Testis (tissue), 3 donors: Measurements from ENCODE around the gene AMDHD2. TPM values are rescaled to one million over a fixed set of nuclear protein-coding genes. Genes with fewer than 3 reads are reported as not detected.

Source experiments
- DNase-seq: peaks from one replicate; pipeline ENCODE4 v3.0.0-alpha.2; 2019
- H3K27ac ChIP-seq, 2 donors: fragments of 200-600 bp; sonication (generic); one replicate each; pipeline ENCODE4 v1.5.1; 2019
- H3K27me3 ChIP-seq: fragments of 200-600 bp; sonication (generic); one replicate; pipeline ENCODE4 v1.5.1; 2019
- H3K36me3 ChIP-seq: fragments of 200-600 bp; sonication (generic); one replicate; pipeline ENCODE4 v1.5.1; 2017; ENCODE audit warnings: low read depth; ENCODE audit errors: missing control alignments
- H3K4me1 ChIP-seq: fragments of 200-600 bp; sonication (generic); one replicate; pipeline ENCODE4 v1.5.1; 2019
- H3K4me3 ChIP-seq, 2 donors: fragments of 200-600 bp; sonication (generic); one replicate each; pipeline ENCODE4 v1.5.1; 2017 to 2019
- H3K9me3 ChIP-seq: fragments of 200-600 bp; sonication (generic); one replicate; pipeline ENCODE4 v1.5.1; 2017
- CTCF ChIP-seq, 3 experiments: fragments of 450-650 bp in 2 of 3; fragments of 200-600 bp in 1 of 3; sonication (generic) in 1 of 3; IDR thresholded peaks; one replicate each; pipeline ENCODE4 v1.5.1; 2016 to 2019; ENCODE audit warnings: antibody characterized with exemption in 3 of 3, mild to moderate bottlenecking in 2 of 3, moderate library complexity in 1 of 3
- POLR2A ChIP-seq: fragments of 450-650 bp; IDR thresholded peaks from one replicate; pipeline ENCODE4 v1.6.1; 2017; ENCODE audit warnings: antibody characterized with exemption, mild to moderate bottlenecking, moderate library complexity
- WGBS, 2 donors: methylation state at CpG; one replicate each; pipeline ENCODE4 v1.1.5; 2018; 5-methylcytosine and 5-hydroxymethylcytosine counted together
- intact Hi-C: fragments of 100-400 bp; cut with DNase I; formaldehyde crosslinking; loops from one replicate; pipeline ENCODE4 v1.15.1; 2023; ENCODE audit warnings: low total_unique reads
- polyA plus RNA-seq: library from polyadenylated mRNA; stranded (reverse); fragments of 350-450 nt; fragmentation: Illumina TruSeq; extraction: RNeasy Lipid Tissue Mini Kit (QIAGEN cat#74804); gene quantifications from one replicate; pipeline ENCODE4 v1.2.3, GENCODE V29; 2014; ENCODE audit warnings: low read depth, low replicate concordance; ENCODE audit not compliant: insufficient read depth
- total RNA-seq, 2 donors: library from RNA; depleted of rRNA; stranded (reverse); fragments of >200 nt; gene quantifications; one replicate each; pipeline ENCODE4 v1.2.3, GENCODE V29; 2016

Gene AMDHD2
- total and polyA plus RNA-seq, 3 donors from 2014 or later: 58.6 to 78.8 (median 72.8) TPM

GRCh38 chr16:2523801-2524231 is 3.6 kb downstream of the AMDHD2 start:
- WGBS, 2 donors: 91 to 93% methylated on average over 6 of the region's 6 CpGs
- intact Hi-C loops: no loop called here
- H3K27ac ChIP-seq: no peak overlapping the region
- H3K4me1 ChIP-seq: peaks cover 19% of the 10 kb centered on the region
- TF ChIP-seq CTCF (IDR thresholded peaks at IDR 0.05): no peak
- TF ChIP-seq POLR2A: no peak
- no peaks in the 10 kb centered on the region for H3K36me3 ChIP-seq
- H3K27me3 ChIP-seq: no peaks in the 10 kb centered on the region
- no peak overlapping the region for H3K4me3 ChIP-seq
- DNase-seq: no peak
- no peaks in the 10 kb centered on the region for H3K9me3 ChIP-seq

GRCh38 chr16:2524339-2524938 is 4.3 kb downstream of the AMDHD2 start:
- Histone ChIP-seq H3K27ac (no peak overlapping the region), H3K27me3 (no peaks in the 10 kb centered on the region), H3K36me3 (no peaks in the 10 kb centered on the region), H3K4me3 (no peak overlapping the region), H3K4me1 (peaks cover 13% of the 10 kb centered on the region), H3K9me3 (no peaks in the 10 kb centered on the region)
- intact Hi-C loops: no loop called here
- DNase-seq: no peak
- 91 to 92% methylated on average over 9 of the region's 9 CpGs for WGBS, 2 donors
- TF ChIP-seq CTCF (IDR thresholded peaks at IDR 0.05) (no peak), POLR2A (no peak)

- Histone ChIP-seq H3K9me3 (no peaks in the 10 kb centered on the region), H3K36me3 (no peaks in the 10 kb centered on the region), H3K27ac (no peak overlapping the region), H3K4me1 (peaks cover 3% of the 10 kb centered on the region), H3K27me3 (no peaks in the 10 kb centered on the region), H3K4me3 (no peak overlapping the region)
- intact Hi-C loops: no loop called here
- TF ChIP-seq CTCF (IDR thresholded peaks at IDR 0.05): no peak
- TF ChIP-seq POLR2A: no peak
- no peak for DNase-seq
- WGBS, 2 donors: 89 to 92% methylated on average over 7 to 8 of the region's 8 CpGs
These were observed 6.0 kb downstream of the AMDHD2 start for GRCh38 chr16:2526135-2526534.

GRCh38 chr16:2527071-2527783 is 7.1 kb downstream of the AMDHD2 start:
- TF ChIP-seq POLR2A: no peak
- TF ChIP-seq CTCF (IDR thresholded peaks at IDR 0.05): no peak
- Histone ChIP-seq H3K9me3 (no peaks in the 10 kb centered on the region), H3K27me3 (no peaks in the 10 kb centered on the region), H3K27ac (no peak overlapping the region), H3K4me3 (no peak overlapping the region), H3K4me1 (no peaks in the 10 kb centered on the region), H3K36me3 (no peaks in the 10 kb centered on the region)
- WGBS, 2 donors: 88% methylated on average over 11 of the region's 12 CpGs; no CpG with 5 or more reads in 1 of the 2 donors
- no peak for DNase-seq
- intact Hi-C loops: no loop called here

- Histone ChIP-seq H3K9me3 (no peaks in the 10 kb centered on the region), H3K4me1 (no peaks in the 10 kb centered on the region), H3K4me3 (no peak overlapping the region), H3K36me3 (no peaks in the 10 kb centered on the region), H3K27ac (no peak overlapping the region), H3K27me3 (no peaks in the 10 kb centered on the region)
- no peak for DNase-seq
- 97% methylated on average over 6 to 24 of the region's 24 CpGs for WGBS, 2 donors
- intact Hi-C loops: no loop called here
- TF ChIP-seq POLR2A (no peak), CTCF (IDR thresholded peaks at IDR 0.05) (no peak)
These were observed 7.6 kb downstream of the AMDHD2 start for GRCh38 chr16:2527784-2528100.
